GM12878 (cell line): ENCODE data around the gene ZNF511. TPM values are rescaled to one million over a fixed set of nuclear protein-coding genes. Genes with fewer than 3 reads are reported as not detected.

Experiments
- polyA plus RNA-seq, 11 experiments: library from polyadenylated mRNA; depleted of rRNA in 4 of 11; unstranded in 6 of 11; stranded (reverse) in 5 of 11; fragments of >200 nt; fragmentation: Nextera tagmentation in 4 of 11; fragmentation: Illumina TruSeq in 1 of 11; extraction: Ambion mirVana in 4 of 11; extraction: Trizol in 1 of 11; gene quantifications; 1 replicate in 1 of 11; 2 replicates in 10 of 11; pipeline versions ENCODE4 v1.2.1 to v1.2.3, GENCODE V29; 2011 to 2016; ENCODE audit warnings: inconsistent platforms in 2 of 11, missing spikeins in 2 of 11, low read depth in 1 of 11
- small RNA-seq: library from RNA; depleted of rRNA; stranded (forward); fragments of <200 nt; gene quantifications from one replicate; pipeline ENCODE3, GENCODE V24; 2014
- total RNA-seq, 4 experiments: library from RNA; depleted of rRNA in 3 of 4; stranded (reverse); fragments of >200 nt in 3 of 4; fragmentation: Illumina TruSeq in 1 of 4; extraction: Trizol in 1 of 4; gene quantifications; 2 replicates each; pipeline versions ENCODE4 v1.2.1 to v1.2.3, GENCODE V29; 2013 to 2021

Gene ZNF511
- total and polyA plus RNA-seq, 10 of the 15 experiments (the other 5 are each of a cell fraction or from before 2014, with no cell fraction given) = 0.58 to 110 (median 32.0) TPM

Small RNA genes lying within 50 kb of the gene (small RNA-seq; reads per million reads assigned to genes)
- gene BANF1P2 = not detected

Other genes with a start within 250 kb of the ZNF511 start
Only the 7 nearest of the 15 such genes appear.
- gene ADAM8, start 32.0 kb upstream of the ZNF511 start, total RNA-seq (2014; rRNA removed) = 31.6 and 37.4 TPM in 2 replicates
- 13.0 and 13.2 TPM in 2 replicates for gene ADAM8, start 32.0 kb upstream of the ZNF511 start, total RNA-seq (2014; rRNA removed; fragmentation: Illumina TruSeq; extraction: Trizol)
- gene ADAM8, start 32.0 kb upstream of the ZNF511 start, total RNA-seq (2021) = 86.1 and 92.7 TPM in 2 replicates
- gene ADAM8, start 32.0 kb upstream of the ZNF511 start, polyA plus RNA-seq (2011; rRNA removed) = 5.3 and 15.1 TPM in 2 replicates
- 0.68 and 6.8 TPM in 2 replicates for gene ADAM8, start 32.0 kb upstream of the ZNF511 start, polyA plus RNA-seq (2014; fragmentation: Illumina TruSeq; extraction: Trizol)
- gene ADAM8, start 32.0 kb upstream of the ZNF511 start, polyA plus RNA-seq (2014; fragmentation: Nextera tagmentation; extraction: Ambion mirVana) = 1 to 10 TPM in 1 of 2 experiments, under 1 TPM in 1; 0.37 to 2.3 TPM
- 51.6 and 73.2 TPM in 2 replicates for gene ADAM8, start 32.0 kb upstream of the ZNF511 start, polyA plus RNA-seq (2014; rRNA removed)
- 10 to 100 TPM; 28.4 to 34.1 TPM for gene ADAM8, start 32.0 kb upstream of the ZNF511 start, polyA plus RNA-seq (2016; fragmentation: Nextera tagmentation; extraction: Ambion mirVana)
- gene TUBGCP2, start within 50 bp of the ZNF511 start, total RNA-seq (2014; rRNA removed) = 38.5 TPM in 2 replicates
- gene TUBGCP2, start within 50 bp of the ZNF511 start, total RNA-seq (2014; rRNA removed; fragmentation: Illumina TruSeq; extraction: Trizol) = 18.1 and 19.1 TPM in 2 replicates
- gene TUBGCP2, start within 50 bp of the ZNF511 start, total RNA-seq (2021) = 46.5 and 47.1 TPM in 2 replicates
- 23.7 and 35.8 TPM in 2 replicates for gene TUBGCP2, start within 50 bp of the ZNF511 start, polyA plus RNA-seq (2011; rRNA removed)
- 16.0 and 26.6 TPM in 2 replicates for gene TUBGCP2, start within 50 bp of the ZNF511 start, polyA plus RNA-seq (2014; fragmentation: Illumina TruSeq; extraction: Trizol)
- gene TUBGCP2, start within 50 bp of the ZNF511 start, polyA plus RNA-seq (2014; fragmentation: Nextera tagmentation; extraction: Ambion mirVana) = 10 to 100 TPM in 1 of 2 experiments, 1 to 10 TPM in 1; 4.8 to 11.6 TPM
- gene TUBGCP2, start within 50 bp of the ZNF511 start, polyA plus RNA-seq (2014; rRNA removed) = 33.6 and 36.2 TPM in 2 replicates
- gene TUBGCP2, start within 50 bp of the ZNF511 start, polyA plus RNA-seq (2016; fragmentation: Nextera tagmentation; extraction: Ambion mirVana) = 10 to 100 TPM; 36.4 to 37.7 TPM
- not detected in 2 replicates for gene CALY, start 28.0 kb downstream of the ZNF511 start, total RNA-seq (2014; rRNA removed)
- gene CALY, start 28.0 kb downstream of the ZNF511 start, total RNA-seq (2014; rRNA removed; fragmentation: Illumina TruSeq; extraction: Trizol) = not detected in 2 replicates
- gene CALY, start 28.0 kb downstream of the ZNF511 start, total RNA-seq (2021) = not detected in 2 replicates
- gene CALY, start 28.0 kb downstream of the ZNF511 start, polyA plus RNA-seq (2011; rRNA removed) = 0.07 TPM in 1 of 2 replicates, not detected in the other
- not detected in 2 replicates for gene CALY, start 28.0 kb downstream of the ZNF511 start, polyA plus RNA-seq (2014; fragmentation: Illumina TruSeq; extraction: Trizol)
- not detected for gene CALY, start 28.0 kb downstream of the ZNF511 start, polyA plus RNA-seq (2014; fragmentation: Nextera tagmentation; extraction: Ambion mirVana)
- not detected in 2 replicates for gene CALY, start 28.0 kb downstream of the ZNF511 start, polyA plus RNA-seq (2014; rRNA removed)
- not detected for gene CALY, start 28.0 kb downstream of the ZNF511 start, polyA plus RNA-seq (2016; fragmentation: Nextera tagmentation; extraction: Ambion mirVana)
- gene PRAP1, start 38.5 kb downstream of the ZNF511 start, total RNA-seq (2014; rRNA removed) = not detected in 2 replicates
- not detected in 2 replicates for gene PRAP1, start 38.5 kb downstream of the ZNF511 start, total RNA-seq (2014; rRNA removed; fragmentation: Illumina TruSeq; extraction: Trizol)
- gene PRAP1, start 38.5 kb downstream of the ZNF511 start, total RNA-seq (2021) = not detected in 2 replicates
- not detected in 2 replicates for gene PRAP1, start 38.5 kb downstream of the ZNF511 start, polyA plus RNA-seq (2011; rRNA removed)
- not detected in 2 replicates for gene PRAP1, start 38.5 kb downstream of the ZNF511 start, polyA plus RNA-seq (2014; fragmentation: Illumina TruSeq; extraction: Trizol)
- not detected for gene PRAP1, start 38.5 kb downstream of the ZNF511 start, polyA plus RNA-seq (2014; fragmentation: Nextera tagmentation; extraction: Ambion mirVana)
- gene PRAP1, start 38.5 kb downstream of the ZNF511 start, polyA plus RNA-seq (2014; rRNA removed) = not detected in 2 replicates
- gene PRAP1, start 38.5 kb downstream of the ZNF511 start, polyA plus RNA-seq (2016; fragmentation: Nextera tagmentation; extraction: Ambion mirVana) = under 1 TPM in 1 of 2 experiments, not detected in 1; 0.25 TPM
- gene FUOM, start 49.1 kb downstream of the ZNF511 start, total RNA-seq (2014; rRNA removed) = 35.3 and 35.4 TPM in 2 replicates
- gene FUOM, start 49.1 kb downstream of the ZNF511 start, total RNA-seq (2014; rRNA removed; fragmentation: Illumina TruSeq; extraction: Trizol) = 19.2 and 21.4 TPM in 2 replicates
- 34.9 and 36.9 TPM in 2 replicates for gene FUOM, start 49.1 kb downstream of the ZNF511 start, total RNA-seq (2021)
- 9.9 and 13.6 TPM in 2 replicates for gene FUOM, start 49.1 kb downstream of the ZNF511 start, polyA plus RNA-seq (2011; rRNA removed)
- gene FUOM, start 49.1 kb downstream of the ZNF511 start, polyA plus RNA-seq (2014; fragmentation: Illumina TruSeq; extraction: Trizol) = 2.2 and 7.0 TPM in 2 replicates
- gene FUOM, start 49.1 kb downstream of the ZNF511 start, polyA plus RNA-seq (2014; fragmentation: Nextera tagmentation; extraction: Ambion mirVana) = 10 to 100 TPM in 1 of 2 experiments, 1 to 10 TPM in 1; 1.8 to 11.2 TPM
- gene FUOM, start 49.1 kb downstream of the ZNF511 start, polyA plus RNA-seq (2014; rRNA removed) = 41.7 and 50.2 TPM in 2 replicates
- 10 to 100 TPM; 29.7 to 33.3 TPM for gene FUOM, start 49.1 kb downstream of the ZNF511 start, polyA plus RNA-seq (2016; fragmentation: Nextera tagmentation; extraction: Ambion mirVana)
- gene ECHS1, start 64.4 kb downstream of the ZNF511 start, total RNA-seq (2014; rRNA removed) = 63.5 and 71.4 TPM in 2 replicates
- gene ECHS1, start 64.4 kb downstream of the ZNF511 start, total RNA-seq (2014; rRNA removed; fragmentation: Illumina TruSeq; extraction: Trizol) = 48.0 and 50.8 TPM in 2 replicates
- gene ECHS1, start 64.4 kb downstream of the ZNF511 start, total RNA-seq (2021) = 73.2 and 77.8 TPM in 2 replicates
- 21.0 and 32.7 TPM in 2 replicates for gene ECHS1, start 64.4 kb downstream of the ZNF511 start, polyA plus RNA-seq (2011; rRNA removed)
- 35.6 and 57.1 TPM in 2 replicates for gene ECHS1, start 64.4 kb downstream of the ZNF511 start, polyA plus RNA-seq (2014; fragmentation: Illumina TruSeq; extraction: Trizol)
- gene ECHS1, start 64.4 kb downstream of the ZNF511 start, polyA plus RNA-seq (2014; fragmentation: Nextera tagmentation; extraction: Ambion mirVana) = 10 to 100 TPM; 55.3 to 67.7 TPM
- 51.9 and 52.6 TPM in 2 replicates for gene ECHS1, start 64.4 kb downstream of the ZNF511 start, polyA plus RNA-seq (2014; rRNA removed)
- gene ECHS1, start 64.4 kb downstream of the ZNF511 start, polyA plus RNA-seq (2016; fragmentation: Nextera tagmentation; extraction: Ambion mirVana) = 100 to 1,000 TPM; 162 to 164 TPM
- gene PAOX, start 70.3 kb downstream of the ZNF511 start, total RNA-seq (2014; rRNA removed) = 11.7 and 13.8 TPM in 2 replicates
- 5.5 and 7.2 TPM in 2 replicates for gene PAOX, start 70.3 kb downstream of the ZNF511 start, total RNA-seq (2014; rRNA removed; fragmentation: Illumina TruSeq; extraction: Trizol)
- gene PAOX, start 70.3 kb downstream of the ZNF511 start, total RNA-seq (2021) = 14.4 and 16.1 TPM in 2 replicates
- 4.3 and 4.7 TPM in 2 replicates for gene PAOX, start 70.3 kb downstream of the ZNF511 start, polyA plus RNA-seq (2011; rRNA removed)
- gene PAOX, start 70.3 kb downstream of the ZNF511 start, polyA plus RNA-seq (2014; fragmentation: Illumina TruSeq; extraction: Trizol) = 2.2 and 4.1 TPM in 2 replicates
- 1 to 10 TPM; 1.2 to 4.9 TPM for gene PAOX, start 70.3 kb downstream of the ZNF511 start, polyA plus RNA-seq (2014; fragmentation: Nextera tagmentation; extraction: Ambion mirVana)
- 15.1 and 16.1 TPM in 2 replicates for gene PAOX, start 70.3 kb downstream of the ZNF511 start, polyA plus RNA-seq (2014; rRNA removed)
- gene PAOX, start 70.3 kb downstream of the ZNF511 start, polyA plus RNA-seq (2016; fragmentation: Nextera tagmentation; extraction: Ambion mirVana) = 10 to 100 TPM; 20.5 to 22.2 TPM